GM19025 (cell line): ENCODE results near the gene KLF3.

ENCODE experiments used
- ATAC-seq: cut with Tn5 transposase; IDR thresholded peaks from one replicate; pipeline ENCODE4 v1.9.1; 2021; ENCODE audit warnings: mild to moderate bottlenecking, low read depth, moderate library complexity; ENCODE audit not compliant: unreplicated experiment

KLF3 gene

DNA sequence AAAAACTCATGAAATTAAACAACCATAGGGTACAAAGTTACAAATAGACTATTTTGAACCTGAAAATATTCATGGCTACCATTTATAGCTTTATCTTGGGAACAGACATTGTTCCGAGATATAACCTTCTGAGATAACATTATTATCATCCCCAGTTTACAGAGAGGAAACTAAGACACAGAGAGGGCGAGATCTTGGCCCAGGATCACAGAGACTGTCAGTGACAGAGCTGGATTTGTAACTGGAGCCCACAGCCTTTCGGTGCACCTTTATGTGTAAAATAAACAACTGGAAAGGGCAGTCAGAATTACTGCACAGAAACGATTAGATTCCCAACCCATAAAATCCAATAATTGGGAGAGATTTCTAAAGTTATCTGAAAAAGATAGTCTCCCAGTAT lies 28.4 kb downstream of the KLF3 start:
- ATAC-seq, result no peak

GRCh38 chr4:38693569-38693968 lies 29.6 kb downstream of the KLF3 start:
- ATAC-seq, result no peak

DNA sequence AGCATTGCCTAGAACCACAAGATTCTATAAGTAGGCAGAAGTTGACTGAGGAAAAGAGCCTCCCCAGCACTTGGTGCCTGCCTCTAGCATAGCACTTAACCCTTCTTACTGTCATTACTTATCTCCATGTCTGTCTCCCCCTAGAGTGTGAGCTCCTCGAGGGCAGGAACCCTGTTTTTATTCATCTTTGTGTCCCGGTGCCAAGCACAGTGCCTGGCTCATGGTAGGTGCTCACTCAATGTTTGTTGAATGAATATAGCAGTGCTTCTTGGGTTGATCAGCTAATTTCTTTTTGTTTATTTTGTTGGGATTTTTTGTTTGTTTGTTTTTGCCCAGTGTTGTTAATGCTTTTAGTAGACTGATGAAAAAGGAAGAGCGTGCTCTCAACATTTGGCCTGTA lies 30.3 kb downstream of the KLF3 start:
- ATAC-seq, result no peak

- no peak for ATAC-seq
Observed at GRCh38 chr4:38695809-38696208, 31.8 kb downstream of the KLF3 start.

DNA sequence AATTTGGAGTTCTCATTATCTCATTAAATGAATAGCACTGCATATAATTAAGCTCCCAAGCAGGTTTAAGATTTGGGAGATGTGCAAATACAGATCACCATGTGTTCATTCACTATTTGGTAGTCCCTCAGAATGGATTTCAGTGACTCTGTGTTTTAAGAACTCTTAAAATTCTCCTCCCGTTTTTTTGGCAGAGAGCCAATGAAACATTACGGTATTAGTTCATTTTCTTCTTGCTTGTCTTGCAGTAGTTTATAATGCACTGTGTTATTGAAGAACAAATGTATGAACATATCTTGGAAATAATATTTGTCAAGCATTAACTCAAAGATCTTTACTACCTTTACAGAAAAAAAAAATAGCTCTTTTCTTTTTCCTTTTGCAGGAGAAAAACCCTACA lies 32.7 kb downstream of the KLF3 start:
- ATAC-seq, result no peak

DNA sequence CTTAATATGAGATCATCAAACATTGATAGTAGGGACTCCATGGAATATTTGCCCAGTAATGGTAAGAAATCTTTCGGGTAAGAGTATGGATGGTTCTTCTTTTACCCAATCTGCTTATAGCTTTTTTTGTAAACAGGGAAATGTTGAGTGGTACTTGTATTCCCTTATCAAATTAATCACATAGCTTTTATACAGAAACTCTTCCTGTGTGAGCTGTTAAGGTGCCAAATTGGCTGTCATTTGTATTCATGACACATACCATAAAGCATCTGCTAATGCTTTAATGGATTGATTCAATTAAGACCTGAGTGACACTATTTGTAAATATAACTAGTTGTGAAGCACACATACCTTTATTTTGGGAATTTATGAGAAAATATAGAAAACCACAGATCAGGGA lies 34.2 kb downstream of the KLF3 start:
- ATAC-seq, result no peak

- ATAC-seq, result no peak
Observed at GRCh38 chr4:38699112-38699511, 35.1 kb downstream of the KLF3 start.

DNA sequence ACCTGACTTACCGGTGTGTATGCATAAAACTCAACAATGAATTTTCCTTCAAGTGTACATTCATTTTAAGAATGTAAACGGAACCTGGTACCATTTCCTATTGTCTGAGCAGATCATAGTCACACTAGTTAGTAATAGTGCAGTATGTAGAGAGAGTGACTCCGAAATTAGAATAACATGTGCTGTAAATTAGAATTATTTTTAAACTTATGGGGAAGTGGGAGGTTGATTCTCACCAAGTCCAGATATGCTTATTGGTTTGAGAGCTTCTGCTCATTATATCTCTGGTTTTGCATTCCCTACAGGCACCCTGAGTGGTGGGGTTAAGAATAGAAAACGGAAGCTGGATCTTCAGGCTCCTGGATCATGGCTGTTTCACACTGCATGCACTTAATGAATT lies 39.6 kb downstream of the KLF3 start:
- no peak for ATAC-seq

- no peak for ATAC-seq
Observed at GRCh38 chr4:38704622-38705154, 40.7 kb downstream of the KLF3 start.

- no peak for ATAC-seq
Observed at GRCh38 chr4:38706301-38706700, 42.3 kb downstream of the KLF3 start.

DNA sequence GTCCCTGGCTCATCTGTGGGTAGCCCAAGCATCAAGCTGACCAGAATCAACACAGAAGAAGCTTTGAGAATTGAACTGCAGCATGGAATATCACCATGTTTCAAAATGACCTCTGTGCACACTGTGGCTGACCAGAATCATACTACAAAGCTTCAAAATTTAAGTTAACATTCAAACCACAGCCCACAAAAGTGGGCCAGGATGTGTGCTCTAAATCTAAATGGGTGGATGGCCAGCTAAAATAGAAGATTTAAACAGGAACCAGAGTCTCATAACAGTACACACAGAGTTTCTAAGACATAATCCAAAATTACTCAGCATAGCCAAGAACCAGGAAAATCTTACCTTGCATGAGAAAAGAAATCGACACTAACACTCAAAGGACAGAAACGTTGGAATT lies 46.1 kb downstream of the KLF3 start:
- ATAC-seq, result no peak

GRCh38 chr4:38711066-38711465 lies 47.1 kb downstream of the KLF3 start:
- no peak for ATAC-seq

DNA sequence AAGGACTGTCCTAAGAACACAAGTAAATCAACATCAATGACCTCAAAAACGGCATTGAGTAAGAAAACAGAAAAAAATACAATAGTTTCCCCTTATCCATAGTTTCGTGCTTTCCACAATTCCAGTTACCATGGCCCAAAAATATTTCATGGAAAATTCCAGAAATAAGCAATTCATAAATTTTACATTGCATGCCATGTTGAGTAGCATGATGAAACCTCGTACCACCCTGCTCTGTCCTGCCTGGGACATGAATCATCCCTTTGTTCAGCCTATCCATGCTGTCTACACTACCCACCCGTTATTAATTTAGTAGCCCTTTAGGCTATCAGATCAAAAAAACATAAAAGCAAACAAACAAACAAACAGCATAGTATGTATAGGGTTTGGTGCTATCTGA lies 51.1 kb downstream of the KLF3 start:
- no peak for ATAC-seq

DNA sequence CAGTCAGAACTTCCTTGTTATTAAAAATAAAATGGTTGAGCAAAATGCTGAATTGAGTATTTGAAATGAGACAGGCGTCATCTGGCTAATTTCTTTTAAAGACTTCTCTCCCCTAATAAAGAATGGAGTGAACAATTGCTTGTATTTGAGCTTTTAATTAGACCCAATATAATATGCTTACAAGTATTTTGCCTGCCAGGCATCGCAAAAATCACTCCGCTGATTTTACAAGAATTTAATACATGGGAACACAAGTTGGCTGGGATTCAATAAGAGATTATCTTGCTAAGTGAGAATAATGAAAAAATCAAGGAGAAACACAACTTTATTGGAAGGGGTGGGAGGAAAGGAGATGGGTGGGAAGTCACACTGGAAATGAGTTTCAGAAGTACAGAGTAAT lies 52.3 kb downstream of the KLF3 start:
- no peak for ATAC-seq

GRCh38 chr4:38717604-38718003 lies 53.6 kb downstream of the KLF3 start:
- ATAC-seq, result no peak

GRCh38 chr4:38723114-38723513 lies 59.1 kb downstream of the KLF3 start:
- ATAC-seq, result no peak

DNA sequence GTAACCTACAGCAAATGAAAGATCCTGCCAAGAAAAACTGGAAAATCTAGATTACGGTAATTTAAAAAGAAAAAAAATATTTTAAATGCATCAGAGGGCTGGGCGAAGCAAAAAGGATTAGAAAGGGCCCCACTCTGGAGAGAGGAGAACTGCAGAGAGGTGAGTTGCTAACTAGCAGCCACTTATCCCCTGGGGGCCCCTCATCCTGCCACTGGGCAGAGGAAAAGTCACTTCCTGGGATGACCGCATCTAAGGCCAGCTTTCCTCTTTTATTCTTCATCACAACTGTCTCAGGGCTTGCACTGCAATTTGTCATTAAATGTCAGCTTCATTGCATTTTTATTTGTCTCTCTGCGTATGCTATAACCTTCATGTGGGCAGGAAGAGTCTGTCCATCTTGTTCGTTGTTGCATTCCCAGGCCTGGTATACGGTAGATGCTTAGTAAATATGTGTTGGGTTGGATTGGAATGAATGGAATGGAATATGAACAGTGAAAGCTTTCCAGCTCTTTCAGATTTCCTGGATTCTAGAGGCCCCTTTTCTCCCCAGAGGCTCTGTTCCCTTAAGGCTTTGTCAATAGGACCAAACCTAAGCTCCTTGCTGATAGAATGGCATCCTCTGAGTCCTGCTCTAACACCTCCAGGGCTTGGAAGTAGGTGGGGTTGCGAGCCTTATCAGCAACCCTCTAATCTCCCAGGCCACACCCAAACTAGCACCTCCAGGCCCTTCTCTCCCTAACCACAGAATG lies 59.9 kb downstream of the KLF3 start:
- ATAC-seq, result no peak

- no peak for ATAC-seq
Observed at GRCh38 chr4:38724475-38724808, 60.4 kb downstream of the KLF3 start.

- no peak for ATAC-seq
Observed at GRCh38 chr4:38728631-38729141, 64.7 kb downstream of the KLF3 start.

GRCh38 chr4:38730493-38730829 lies 66.5 kb downstream of the KLF3 start:
- no peak for ATAC-seq

- ATAC-seq, result peak; percentile 85
Observed at GRCh38 chr4:38730830-38731646, 67.0 kb downstream of the KLF3 start.

DNA sequence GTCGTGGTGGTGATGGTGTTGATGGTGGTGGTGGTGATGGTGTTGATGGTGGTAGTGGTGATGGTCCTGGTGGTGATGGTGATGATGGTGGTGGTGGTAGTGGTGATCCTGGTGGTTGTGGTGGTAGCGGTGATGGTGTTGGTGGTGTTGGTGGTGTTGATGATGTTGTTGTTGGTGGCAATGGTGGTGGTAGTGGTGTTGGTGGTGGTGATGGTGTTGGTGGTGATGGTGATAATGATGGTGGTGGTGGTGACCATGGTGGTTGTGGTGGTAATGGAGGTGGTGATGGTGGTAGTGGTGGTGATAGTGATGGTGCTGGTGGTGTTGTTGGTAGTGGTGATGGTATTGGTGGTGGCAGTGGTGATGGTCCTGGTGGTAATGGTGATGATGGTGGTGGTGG lies 69.7 kb downstream of the KLF3 start:
- ATAC-seq, result no peak
